ENCODE data around the gene CEACAM16. TPM values are rescaled to one million over a fixed set of nuclear protein-coding genes. Genes with fewer than 3 reads are reported as not detected.

The CEACAM16 gene
- total RNA-seq, 2 donors from 2014 or later, result not detected

- no peak for TF ChIP-seq CTCF (IDR thresholded peaks at IDR 0.05)
- no peak for DNase-seq (ENCODE audit: low spot score)
- no peak for ATAC-seq (ENCODE audit: insufficient number of reproducible peaks, low FRiP score, low read depth)
- Histone ChIP-seq H3K27me3 (replicated peaks; ENCODE audit: insufficient read depth) (no peaks in the 10 kb centered on the region), H3K36me3 (no peaks in the 10 kb centered on the region), H3K4me3 (no peak overlapping the region), H3K27ac (no peak overlapping the region), H3K4me1 (ENCODE audit: control insufficient read depth in 1 of 2, low read depth in 2 of 2) (peaks cover 0 to 23% of the 10 kb centered on the region in 2 donors), H3K9me3 (no peaks in the 10 kb centered on the region)
Measured at GRCh38 chr19:44735011-44735410, 36.1 kb downstream of the CEACAM16 start.

- H3K27me3 ChIP-seq (replicated peaks; ENCODE audit: insufficient read depth), result no peaks in the 10 kb centered on the region
- no peak overlapping the region for H3K27ac ChIP-seq
- no peak for TF ChIP-seq CTCF (IDR thresholded peaks at IDR 0.05)
- H3K36me3 ChIP-seq, result no peaks in the 10 kb centered on the region
- ATAC-seq (ENCODE audit: insufficient number of reproducible peaks, low FRiP score, low read depth) (no peak), DNase-seq (ENCODE audit: low spot score) (no peak)
- peaks cover 18 to 43% of the 10 kb centered on the region in 2 donors for H3K4me1 ChIP-seq (ENCODE audit: control insufficient read depth in 1 of 2, low read depth in 2 of 2)
- no peak overlapping the region for H3K4me3 ChIP-seq
- no peaks in the 10 kb centered on the region for H3K9me3 ChIP-seq
Measured at GRCh38 chr19:44737238-44738071, 38.5 kb downstream of the CEACAM16 start.

GRCh38 chr19:44738136-44738535 is 39.2 kb downstream of the CEACAM16 start:
- no peak for ATAC-seq (ENCODE audit: insufficient number of reproducible peaks, low FRiP score, low read depth)
- no peak overlapping the region for H3K4me3 ChIP-seq
- no peak for TF ChIP-seq CTCF (IDR thresholded peaks at IDR 0.05)
- peaks cover 23 to 50% of the 10 kb centered on the region in 2 donors for H3K4me1 ChIP-seq (ENCODE audit: control insufficient read depth in 1 of 2, low read depth in 2 of 2)
- no peaks in the 10 kb centered on the region for H3K27me3 ChIP-seq (replicated peaks; ENCODE audit: insufficient read depth)
- H3K27ac ChIP-seq, result no peak overlapping the region
- H3K36me3 ChIP-seq, result no peaks in the 10 kb centered on the region
- no peak for DNase-seq (ENCODE audit: low spot score)
- no peaks in the 10 kb centered on the region for H3K9me3 ChIP-seq

DNA sequence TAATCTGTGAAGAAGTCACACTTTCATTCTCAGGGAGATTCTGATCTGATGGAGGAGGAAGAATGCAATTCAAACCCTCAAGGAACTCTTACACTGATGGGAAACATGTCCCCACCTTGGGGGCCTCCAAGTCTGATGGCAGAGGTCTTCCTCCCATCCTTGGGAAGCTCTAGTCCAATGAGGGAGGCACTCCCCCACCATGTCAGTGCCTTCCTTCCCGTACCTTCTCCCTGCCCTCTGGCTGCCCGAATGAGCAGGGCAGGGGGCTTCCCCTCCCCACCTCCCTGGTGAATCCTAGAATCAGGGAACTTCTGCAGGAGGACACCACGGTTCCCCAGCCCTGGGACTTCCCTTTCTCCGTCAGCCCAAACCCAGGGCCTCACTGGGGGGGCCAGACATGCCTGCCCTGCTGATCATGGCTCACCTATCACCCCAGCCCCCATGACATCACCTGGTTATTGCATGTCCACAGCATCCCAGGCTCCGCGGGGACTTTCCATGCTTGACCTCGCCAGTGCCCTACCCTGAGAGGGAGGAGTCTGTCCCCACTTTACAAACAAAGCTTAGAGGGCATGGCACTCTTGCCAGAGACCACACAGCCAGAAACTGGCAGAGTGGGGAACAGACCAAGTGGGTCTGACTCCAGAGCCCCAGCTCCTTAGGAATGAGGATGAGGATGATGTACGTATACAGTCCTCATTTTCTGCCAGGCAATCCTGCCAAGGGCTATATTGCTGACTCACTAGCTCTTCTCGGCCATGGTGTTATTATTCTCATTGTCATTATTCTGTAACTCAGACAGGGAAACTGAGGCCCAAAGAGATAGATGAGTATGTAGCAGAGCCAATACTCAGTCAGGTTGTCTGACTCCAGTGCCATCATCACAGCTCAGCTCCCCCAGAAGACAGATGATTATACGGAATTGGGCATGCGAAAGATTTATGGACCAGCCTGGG is 39.9 kb downstream of the CEACAM16 start:
- Histone ChIP-seq H3K27ac (no peak overlapping the region), H3K4me3 (no peak overlapping the region), H3K27me3 (replicated peaks; ENCODE audit: insufficient read depth) (no peaks in the 10 kb centered on the region), H3K4me1 (ENCODE audit: control insufficient read depth in 1 of 2, low read depth in 2 of 2) (peaks cover 31 to 57% of the 10 kb centered on the region in 2 donors), H3K9me3 (no peaks in the 10 kb centered on the region), H3K36me3 (no peaks in the 10 kb centered on the region)
- no peak for DNase-seq (ENCODE audit: low spot score)
- no peak for TF ChIP-seq CTCF (IDR thresholded peaks at IDR 0.05)
- no peak for ATAC-seq (ENCODE audit: insufficient number of reproducible peaks, low FRiP score, low read depth)

- ATAC-seq (ENCODE audit: insufficient number of reproducible peaks, low FRiP score, low read depth), result no peak
- TF ChIP-seq CTCF (IDR thresholded peaks at IDR 0.05), result no peak
- no peak overlapping the region for H3K27ac ChIP-seq
- H3K9me3 ChIP-seq, result no peaks in the 10 kb centered on the region
- H3K27me3 ChIP-seq (replicated peaks; ENCODE audit: insufficient read depth), result no peaks in the 10 kb centered on the region
- H3K36me3 ChIP-seq, result no peaks in the 10 kb centered on the region
- peaks cover 41 to 67% of the 10 kb centered on the region in 2 donors for H3K4me1 ChIP-seq (ENCODE audit: control insufficient read depth in 1 of 2, low read depth in 2 of 2)
- H3K4me3 ChIP-seq, result no peak overlapping the region
- no peak for DNase-seq (ENCODE audit: low spot score)
Measured at GRCh38 chr19:44740351-44740824, 41.4 kb downstream of the CEACAM16 start.

All from thoracic aorta (tissue), 2 donors.